HG03558 (cell line): ENCODE measurements around the gene PCSK6.

Experiments used
- ATAC-seq: cut with Tn5 transposase; IDR thresholded peaks from one replicate; pipeline ENCODE4 v1.9.1; 2021; ENCODE audit warnings: moderate number of reproducible peaks; ENCODE audit not compliant: unreplicated experiment; ENCODE audit errors: extremely low read depth

PCSK6 gene

GRCh38 chr15:101273534-101273933 lies 216.0 kb downstream of the PCSK6 start:
- no peak for ATAC-seq

GRCh38 chr15:101272584-101272983 lies 216.9 kb downstream of the PCSK6 start:
- no peak for ATAC-seq

GRCh38 chr15:101269479-101270223 lies 219.9 kb downstream of the PCSK6 start:
- ATAC-seq, result no peak

GRCh38 chr15:101267320-101268104 lies 222.0 kb downstream of the PCSK6 start:
- ATAC-seq, result no peak

- no peak for ATAC-seq
These were observed 222.7 kb downstream of the PCSK6 start for GRCh38 chr15:101266787-101267186.

- no peak for ATAC-seq
These were observed 223.5 kb downstream of the PCSK6 start for GRCh38 chr15:101266034-101266433.

- no peak for ATAC-seq
These were observed 224.4 kb downstream of the PCSK6 start for GRCh38 chr15:101264911-101265641.

- no peak for ATAC-seq
These were observed 225.5 kb downstream of the PCSK6 start for GRCh38 chr15:101264011-101264410.

GRCh38 chr15:101262551-101262950 lies 227.0 kb downstream of the PCSK6 start:
- no peak for ATAC-seq

GRCh38 chr15:101258238-101259144 lies 231.0 kb downstream of the PCSK6 start:
- ATAC-seq, result no peak

GRCh38 chr15:101256757-101257156 lies 232.8 kb downstream of the PCSK6 start:
- no peak for ATAC-seq

- no peak for ATAC-seq
These were observed 233.8 kb downstream of the PCSK6 start for GRCh38 chr15:101255615-101256241.

GRCh38 chr15:101255051-101255395 lies 234.5 kb downstream of the PCSK6 start:
- ATAC-seq, result no peak

GRCh38 chr15:101254157-101255050 lies 235.1 kb downstream of the PCSK6 start:
- ATAC-seq, result no peak
